IMR-90 (cell line): Measurements from ENCODE around the gene TRIML2. TPM values are rescaled to one million over a fixed set of nuclear protein-coding genes. Genes with fewer than 3 reads are reported as not detected.

ENCODE experiments used
- ATAC-seq: fragments of 200-7000 bp; cut with Tn5 transposase; 2 replicates; pipeline ENCODE4 v1.9.1; 2020; ENCODE audit warnings: low read depth, mild to moderate bottlenecking, moderate library complexity
- BruUV-seq: library from RNA; stranded (reverse); fragments of 400-500 nt; replicated peaks from 2 replicates; lab custom pipeline; 2021; lab: Mats Ljungman, UMichigan
- CTCF ChIA-PET: fragments of 300-600 bp; formaldehyde crosslinking; extraction: SDS; loops from one replicate; lab custom pipeline; 2021; ENCODE audit warnings: antibody characterized with exemption; lab: Yijun Ruan, JAX
- POLR2A ChIA-PET: fragments of 300-600 bp; sonication (Branson Sonifier 250); formaldehyde crosslinking; loops from one replicate; lab custom pipeline; 2022; ENCODE audit warnings: antibody characterized with exemption; ENCODE audit not compliant: unreplicated experiment; lab: Charles Lee
- DNase-seq: peaks from one replicate; pipeline ENCODE4 v3.0.0; 2013
- H2AFZ ChIP-seq: replicated peaks from 2 replicates; pipeline ENCODE3; 2013; ENCODE audit warnings: low read length, mild to moderate bottlenecking; ENCODE audit not compliant: poor library complexity
- H2AK5ac ChIP-seq: 2 replicates; pipeline ENCODE4 v1.6.1; 2013; ENCODE audit warnings: low read depth, low read length, inconsistent platforms
- H2AK9ac ChIP-seq: replicated peaks from 2 replicates; pipeline ENCODE3; 2013; ENCODE audit warnings: mild to moderate bottlenecking, low read depth, low read length, moderate library complexity; ENCODE audit not compliant: poor library complexity
- H2BK120ac ChIP-seq: 2 replicates; pipeline ENCODE4 v1.6.1; 2013; ENCODE audit warnings: low read depth, low read length, inconsistent platforms
- H2BK15ac ChIP-seq: 3 replicates; pipeline ENCODE4 v1.6.1; 2013; ENCODE audit warnings: low read depth, low read length, inconsistent platforms
- H2BK20ac ChIP-seq: 2 replicates; pipeline ENCODE4 v1.6.1; 2013; ENCODE audit warnings: low read depth, mild to moderate bottlenecking, inconsistent platforms, low read length, moderate library complexity
- H2BK5ac ChIP-seq: 2 replicates; pipeline ENCODE4 v1.6.1; 2013; ENCODE audit warnings: mild to moderate bottlenecking, low read depth, low read length, inconsistent platforms; ENCODE audit not compliant: poor library complexity, severe bottlenecking
- H3K14ac ChIP-seq: replicated peaks from 2 replicates; pipeline ENCODE4 v1.6.1; 2013; ENCODE audit warnings: low read depth, low read length, inconsistent platforms
- H3K18ac ChIP-seq: 2 replicates; pipeline ENCODE4 v1.6.1; 2013; ENCODE audit warnings: low read depth, low read length, control low read depth
- H3K23ac ChIP-seq: 2 replicates; pipeline ENCODE4 v1.6.1; 2013; ENCODE audit warnings: low read depth, low read length, inconsistent platforms
- H3K27ac ChIP-seq: 2 replicates; pipeline ENCODE4 v1.5.1; 2013; ENCODE audit warnings: mild to moderate bottlenecking, control low read depth, low read length; ENCODE audit not compliant: insufficient read depth
- H3K27me3 ChIP-seq: 2 replicates; pipeline ENCODE4 v1.6.1; 2013; ENCODE audit warnings: low read length; ENCODE audit not compliant: control insufficient read depth, insufficient read depth
- H3K36me3 ChIP-seq: 2 replicates; pipeline ENCODE4 v1.6.1; 2013; ENCODE audit warnings: low read length, mixed read lengths; ENCODE audit not compliant: control insufficient read depth, insufficient read depth
- H3K4ac ChIP-seq: 2 replicates; pipeline ENCODE4 v1.6.1; 2013; ENCODE audit warnings: low read depth, low read length, inconsistent platforms
- H3K4me1 ChIP-seq: 2 replicates; pipeline ENCODE4 v1.6.1; 2013; ENCODE audit warnings: low read length, mixed read lengths; ENCODE audit not compliant: control insufficient read depth, insufficient read depth
- H3K4me2 ChIP-seq: 2 replicates; pipeline ENCODE4 v1.6.1; 2013; ENCODE audit warnings: low read depth, mild to moderate bottlenecking, control low read depth, low read length, moderate library complexity
- H3K4me3 ChIP-seq: 2 replicates; pipeline ENCODE4 v1.5.1; 2013; ENCODE audit warnings: low read depth, mild to moderate bottlenecking, control low read depth, low read length, moderate library complexity; ENCODE audit not compliant: insufficient read depth
- H3K56ac ChIP-seq: 2 replicates; pipeline ENCODE4 v1.6.1; 2013; ENCODE audit warnings: low read length, inconsistent platforms; ENCODE audit not compliant: insufficient read depth; ENCODE audit errors: extremely low read depth
- H3K79me1 ChIP-seq, 2 experiments: 2 replicates each; pipeline ENCODE4 v1.6.1; 2013; ENCODE audit warnings: low read length in 2 of 2, inconsistent platforms in 1 of 2, low read depth in 1 of 2
- H3K9ac ChIP-seq: 2 replicates; pipeline ENCODE4 v1.6.1; 2013; ENCODE audit warnings: low read depth, low read length, control low read depth
- H3K9me1 ChIP-seq: 2 replicates; pipeline ENCODE4 v1.6.1; 2013; ENCODE audit warnings: low read length, inconsistent platforms; ENCODE audit not compliant: insufficient read depth
- H3K9me3 ChIP-seq: 2 replicates; pipeline ENCODE4 v1.6.1; 2013; ENCODE audit warnings: low read length; ENCODE audit not compliant: control insufficient read depth, insufficient read depth
- H4K20me1 ChIP-seq: 2 replicates; pipeline ENCODE4 v1.6.1; 2013; ENCODE audit warnings: low read length, inconsistent platforms; ENCODE audit not compliant: insufficient read depth
- H4K5ac ChIP-seq: 2 replicates; pipeline ENCODE4 v1.6.1; 2013; ENCODE audit warnings: mild to moderate bottlenecking, low read depth, low read length, control low read depth
- H4K8ac ChIP-seq, 2 experiments: 2 replicates each; pipeline ENCODE4 v1.6.1; 2013; ENCODE audit warnings: low read depth in 2 of 2, low read length in 2 of 2, control low read depth in 1 of 2, inconsistent platforms in 1 of 2
- H4K91ac ChIP-seq: 2 replicates; pipeline ENCODE4 v1.6.1; 2013; ENCODE audit warnings: low read depth, low read length, inconsistent platforms; ENCODE audit not compliant: insufficient read depth
- CEBPB ChIP-seq: IDR thresholded peaks from 2 replicates; pipeline ENCODE4 v1.6.1; 2012; ENCODE audit warnings: low read depth, low read length, improper control_type of control experiment
- CHD1 ChIP-seq: IDR thresholded peaks from 2 replicates; pipeline ENCODE4 v1.6.1; 2012; ENCODE audit warnings: low read depth, low read length, improper control_type of control experiment
- ELK1 ChIP-seq: fragments of 150-350 bp; IDR thresholded peaks from 2 replicates; pipeline ENCODE4 v1.6.1; 2016; ENCODE audit warnings: low read depth, mild to moderate bottlenecking, low read length, moderate library complexity, borderline replicate concordance
- FOS ChIP-seq: fragments of 150-350 bp; IDR thresholded peaks from 2 replicates; pipeline ENCODE4 v1.6.1; 2016; ENCODE audit warnings: low read depth, low read length
- MAFK ChIP-seq: IDR thresholded peaks from 2 replicates; pipeline ENCODE4 v1.6.1; 2012; ENCODE audit warnings: low read depth, low read length, improper control_type of control experiment
- MAZ ChIP-seq: IDR thresholded peaks from 2 replicates; pipeline ENCODE4 v1.6.1; 2012; ENCODE audit warnings: low read depth, mild to moderate bottlenecking, low read length, improper control_type of control experiment, moderate library complexity, borderline replicate concordance
- NFE2L2 ChIP-seq: fragments of 150-350 bp; IDR thresholded peaks from 2 replicates; pipeline ENCODE4 v1.6.1; 2016; ENCODE audit warnings: low read depth, mild to moderate bottlenecking, low read length
- POLR2A ChIP-seq: IDR thresholded peaks from 2 replicates; pipeline ENCODE4 v1.6.1; 2012; ENCODE audit warnings: mild to moderate bottlenecking, low read depth, low read length
- RAD21 ChIP-seq: IDR thresholded peaks from 2 replicates; pipeline ENCODE4 v1.6.1; 2012; ENCODE audit warnings: low read length, improper control_type of control experiment
- RCOR1 ChIP-seq: IDR thresholded peaks from 2 replicates; pipeline ENCODE4 v1.6.1; 2012; ENCODE audit warnings: mild to moderate bottlenecking, low read length, improper control_type of control experiment; ENCODE audit not compliant: insufficient replicate concordance
- RFX5 ChIP-seq: IDR thresholded peaks from 2 replicates; pipeline ENCODE4 v1.8.0; 2012; ENCODE audit warnings: low read depth, mild to moderate bottlenecking, low read length, moderate library complexity
- SMC3 ChIP-seq: fragments of 150-350 bp; IDR thresholded peaks from 2 replicates; pipeline ENCODE4 v1.6.1; 2016; ENCODE audit warnings: low read depth, mild to moderate bottlenecking, antibody characterized with exemption, low read length, moderate library complexity
- USF2 ChIP-seq: fragments of 150-350 bp; IDR thresholded peaks from 2 replicates; pipeline ENCODE4 v1.6.1; 2017; ENCODE audit warnings: mild to moderate bottlenecking, antibody characterized with exemption, low read length, low read depth
- WGBS, 2 experiments: methylation state at CpG; one replicate each; pipeline versions ENCODE4 v1.1.5 to v1.1.7; 2013; ENCODE audit warnings: missing lambda C conversion rate in 2 of 2; ENCODE audit not compliant: insufficient read length in 1 of 2; ENCODE audit errors: extremely low coverage in 2 of 2; 5-methylcytosine and 5-hydroxymethylcytosine counted together
- dilution Hi-C: fragments of 300-500 bp; cut with HindIII; formaldehyde crosslinking; loops from one replicate; pipeline ENCODE4 v1.14.3; 2018; ENCODE audit warnings: low sequenced_read_pairs; ENCODE audit not compliant: unreplicated experiment
- in situ Hi-C: fragments of 300-500 bp; cut with MboI; formaldehyde crosslinking; loops from 3 replicates; pipeline ENCODE4 v1.14.3; 2019; ENCODE audit warnings: low sequenced_read_pairs, inconsistent platforms, mixed read lengths
- intact Hi-C: fragments of 100-400 bp; cut with micrococcal nuclease; formaldehyde crosslinking; loops from 2 replicates; pipeline ENCODE4 v1.10.0; 2022
- polyA plus RNA-seq, 3 experiments: library from polyadenylated mRNA; depleted of rRNA; stranded (reverse); fragments of >200 nt; gene quantifications; 2 replicates each; pipeline ENCODE4 v1.2.3, GENCODE V29; 2012; ENCODE audit warnings: low replicate concordance in 1 of 3
- total RNA-seq: library from RNA; depleted of rRNA; stranded (reverse); fragments of >200 nt; gene quantifications from 2 replicates; pipeline ENCODE4 v1.2.3, GENCODE V29; 2012
- TF ChIP-seq, protein P1 (sequence below): conservative IDR thresholded peaks from 2 replicates; pipeline ENCODE4 v1.5.1; 2012; ENCODE audit warnings: mild to moderate bottlenecking, low read depth, low read length, improper control_type of control experiment

TRIML2 gene
- total and polyA plus RNA-seq, 2 of the 4 experiments (the other 2 are of a cell fraction), result 0.18 to 0.21 TPM

GRCh38 chr4:188113156-188113555 is 3.8 kb upstream of the TRIML2 start:
- WGBS, 2 experiments, result no CpG with 5 or more reads among the region's 9 CpGs
- dilution Hi-C loops, result no loop called here

More at GRCh38 chr4:188113156-188113555, 3.8 kb upstream of the TRIML2 start:
- H3K18ac ChIP-seq, result no peak overlapping the region
- H3K79me1 ChIP-seq, result no peaks in the 10 kb centered on the region
- H3K4me2 ChIP-seq, result no peak overlapping the region
- no peaks in the 10 kb centered on the region for H3K27me3 ChIP-seq
- ATAC-seq (no peak), DNase-seq (peak; percentile 28)
- 0 out of 2 replicates have a peak overlapping the region, but pooled peaks have one; percentile 6 for H4K91ac ChIP-seq
- ChIA-PET CTCF (no interaction called here), POLR2A (no interaction called here)
- H3K9ac ChIP-seq, result no peak overlapping the region
- no peak overlapping the region for H2BK15ac ChIP-seq
- in situ Hi-C loops (no loop called here), intact Hi-C loops (no loop called here)
- no peak overlapping the region for H3K4me3 ChIP-seq
- no TSS peak for BruUV-seq
- no peak overlapping the region for H2BK120ac ChIP-seq
- 0 out of 2 replicates have a peak, but pooled peaks cover 3% of the 10 kb centered on the region for H3K4me1 ChIP-seq
- no peak overlapping the region for H3K14ac ChIP-seq
- 0 out of 2 replicates have a peak, but pooled peaks cover 3% of the 10 kb centered on the region for H3K9me1 ChIP-seq
- no peak overlapping the region for H4K5ac ChIP-seq
- no peak overlapping the region for H4K8ac ChIP-seq
- TF ChIP-seq SMC3, result no peak
- TF ChIP-seq, protein P1, sequence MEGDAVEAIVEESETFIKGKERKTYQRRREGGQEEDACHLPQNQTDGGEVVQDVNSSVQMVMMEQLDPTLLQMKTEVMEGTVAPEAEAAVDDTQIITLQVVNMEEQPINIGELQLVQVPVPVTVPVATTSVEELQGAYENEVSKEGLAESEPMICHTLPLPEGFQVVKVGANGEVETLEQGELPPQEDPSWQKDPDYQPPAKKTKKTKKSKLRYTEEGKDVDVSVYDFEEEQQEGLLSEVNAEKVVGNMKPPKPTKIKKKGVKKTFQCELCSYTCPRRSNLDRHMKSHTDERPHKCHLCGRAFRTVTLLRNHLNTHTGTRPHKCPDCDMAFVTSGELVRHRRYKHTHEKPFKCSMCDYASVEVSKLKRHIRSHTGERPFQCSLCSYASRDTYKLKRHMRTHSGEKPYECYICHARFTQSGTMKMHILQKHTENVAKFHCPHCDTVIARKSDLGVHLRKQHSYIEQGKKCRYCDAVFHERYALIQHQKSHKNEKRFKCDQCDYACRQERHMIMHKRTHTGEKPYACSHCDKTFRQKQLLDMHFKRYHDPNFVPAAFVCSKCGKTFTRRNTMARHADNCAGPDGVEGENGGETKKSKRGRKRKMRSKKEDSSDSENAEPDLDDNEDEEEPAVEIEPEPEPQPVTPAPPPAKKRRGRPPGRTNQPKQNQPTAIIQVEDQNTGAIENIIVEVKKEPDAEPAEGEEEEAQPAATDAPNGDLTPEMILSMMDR, result no peak
- TF ChIP-seq USF2, result no peak
- no peak for TF ChIP-seq POLR2A
- no peak for TF ChIP-seq RCOR1
- TF ChIP-seq RFX5, result no peak
- no peak for TF ChIP-seq MAZ
- no peak for TF ChIP-seq FOS
- TF ChIP-seq MAFK, result no peak
- no peak for TF ChIP-seq ELK1
- no peak for TF ChIP-seq CHD1
- TF ChIP-seq CEBPB, result no peak
- no peak for TF ChIP-seq NFE2L2
- no peak for TF ChIP-seq RAD21
- H2AFZ ChIP-seq, result peak overlapping the region; percentile 9
- no peak overlapping the region for H2BK20ac ChIP-seq
- H3K9me3 ChIP-seq, result no peaks in the 10 kb centered on the region
- no peak overlapping the region for H3K4ac ChIP-seq
- no peak overlapping the region for H3K23ac ChIP-seq
- no peak overlapping the region for H2AK9ac ChIP-seq
- 0 out of 2 replicates have a peak overlapping the region, but pooled peaks have one; percentile 1 for H2AK5ac ChIP-seq
- H3K56ac ChIP-seq, result no peak overlapping the region
- no peak overlapping the region for H3K27ac ChIP-seq
- no peaks in the 10 kb centered on the region for H4K20me1 ChIP-seq
- H3K36me3 ChIP-seq, result no peaks in the 10 kb centered on the region
- H2BK5ac ChIP-seq, result no peak overlapping the region
